Neural cell (in vitro differentiated cells): ENCODE results near the gene MIA2.

ENCODE experiments used
- CTCF ChIP-seq: fragments of 450-650 bp; IDR thresholded peaks from 2 replicates; pipeline ENCODE4 v1.5.1; 2014; ENCODE audit warnings: antibody characterized with exemption, mild to moderate bottlenecking, moderate library complexity; ENCODE audit not compliant: poor library complexity, severe bottlenecking
- EP300 ChIP-seq: fragments of 450-650 bp; conservative IDR thresholded peaks from 2 replicates; pipeline ENCODE4 v1.6.1; 2014; ENCODE audit warnings: antibody characterized with exemption, mild to moderate bottlenecking, moderate library complexity; ENCODE audit not compliant: poor library complexity, severe bottlenecking
- MXI1 ChIP-seq: fragments of 450-650 bp; conservative IDR thresholded peaks from 2 replicates; pipeline ENCODE4 v1.6.1; 2014; ENCODE audit warnings: antibody characterized with exemption, mild to moderate bottlenecking; ENCODE audit not compliant: poor library complexity, severe bottlenecking

DNA sequence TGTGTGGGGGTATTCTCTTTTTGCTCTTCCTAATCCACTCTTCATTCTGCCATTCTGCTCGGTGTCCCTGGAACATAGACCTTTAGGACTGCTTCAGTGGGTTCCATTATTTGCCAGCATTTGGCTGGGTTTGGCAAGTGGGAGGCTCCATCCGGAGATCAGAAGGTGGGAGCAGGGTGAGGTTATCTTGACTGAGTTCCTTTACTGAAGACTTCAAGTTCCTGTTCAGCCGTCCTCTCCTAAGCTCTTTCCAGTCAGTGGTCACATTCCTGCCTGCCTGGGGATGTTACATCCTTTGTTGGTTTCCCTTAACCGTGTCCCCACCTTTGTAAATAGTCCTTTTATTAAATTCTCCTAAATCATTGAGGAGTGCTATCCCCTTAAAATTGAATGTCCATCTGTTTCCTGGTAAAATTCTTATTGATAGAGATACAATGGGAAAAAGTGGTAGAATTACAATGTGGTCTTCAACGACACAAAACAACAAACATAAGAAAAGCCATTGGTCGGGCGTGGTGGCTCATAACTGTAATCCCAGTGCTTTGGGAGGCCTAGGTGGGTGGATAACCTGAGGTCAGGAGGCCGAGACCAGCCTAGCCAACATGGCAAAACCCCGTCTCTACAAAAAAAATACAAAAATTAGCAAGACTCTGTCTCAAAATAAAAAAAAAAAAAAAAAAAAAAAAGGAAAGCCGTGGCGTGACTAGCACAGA is 5.0 kb upstream of the MIA2 start:
- no peak for TF ChIP-seq MXI1
- no peak for TF ChIP-seq CTCF
- no peak for TF ChIP-seq EP300
